Lung (tissue), 12 donors: ENCODE data around the gene CCDC40. TPM values are rescaled to one million over a fixed set of nuclear protein-coding genes. Genes with fewer than 3 reads are reported as not detected.

Experiments used
- ATAC-seq: fragments of 200-7000 bp; cut with Tn5 transposase; one replicate; pipeline ENCODE4 v1.9.1; 2020; ENCODE audit warnings: moderate number of reproducible peaks; ENCODE audit not compliant: insufficient read depth, low FRiP score
- DNase-seq, 3 donors: peaks; one replicate each; pipeline ENCODE4 v3.0.0-alpha.2; 2013 to 2017
- H3K27ac ChIP-seq, 2 donors: one replicate each; pipeline ENCODE4 v1.5.1; 2013; ENCODE audit warnings: mild to moderate bottlenecking in 2 of 2, moderate library complexity in 2 of 2, control low read depth in 1 of 2, inconsistent platforms in 1 of 2, low read depth in 1 of 2, low read length in 1 of 2
- H3K27me3 ChIP-seq, 3 donors: one replicate each; pipeline ENCODE4 v1.5.1; 2013; ENCODE audit warnings: low read length in 2 of 3; ENCODE audit not compliant: control insufficient read depth in 3 of 3, insufficient read depth in 3 of 3
- H3K36me3 ChIP-seq, 4 donors: one replicate each; pipeline ENCODE4 v1.5.1; 2013; ENCODE audit warnings: low read length in 4 of 4, mild to moderate bottlenecking in 1 of 4, moderate library complexity in 1 of 4; ENCODE audit not compliant: control insufficient read depth in 4 of 4, insufficient read depth in 4 of 4
- H3K4me1 ChIP-seq, 5 donors: one replicate each; pipeline ENCODE4 v1.5.1; 2013; ENCODE audit warnings: low read length in 5 of 5, mild to moderate bottlenecking in 2 of 5, moderate library complexity in 1 of 5; ENCODE audit not compliant: control insufficient read depth in 5 of 5, insufficient read depth in 5 of 5
- H3K4me3 ChIP-seq: one replicate; pipeline ENCODE4 v1.5.1; 2013; ENCODE audit warnings: mild to moderate bottlenecking, control low read depth, moderate library complexity
- H3K9ac ChIP-seq, 2 donors: one replicate each; pipeline ENCODE4 v1.5.1; 2013; ENCODE audit warnings: low read length in 2 of 2, control low read depth in 1 of 2; ENCODE audit not compliant: insufficient read depth in 1 of 2
- H3K9me3 ChIP-seq, 4 donors: one replicate each; pipeline ENCODE4 v1.5.1; 2013; ENCODE audit warnings: low read length in 3 of 4, mild to moderate bottlenecking in 1 of 4, moderate library complexity in 1 of 4; ENCODE audit not compliant: control insufficient read depth in 4 of 4, insufficient read depth in 3 of 4
- CTCF ChIP-seq: IDR thresholded peaks from 2 replicates; pipeline ENCODE4 v1.5.1; 2012; ENCODE audit warnings: mild to moderate bottlenecking; ENCODE audit errors: control extremely low read depth, extremely low read depth
- WGBS, 2 donors: extraction: QIAGEN DNeasy Blood & Tissue Kit; methylation state at CpG; one replicate each; pipeline ENCODE4 v1.1.7; 2013; 5-methylcytosine and 5-hydroxymethylcytosine counted together
- polyA plus RNA-seq, 2 donors: library from polyadenylated mRNA; stranded (reverse); fragments of 200-250 nt; gene quantifications; one replicate each; pipeline ENCODE4 v1.2.1, GENCODE V29; 2013
- total RNA-seq, 2 donors: library from RNA; depleted of rRNA in 1 of 2; stranded (reverse); fragments of >200 nt in 1 of 2; gene quantifications; one replicate each; pipeline ENCODE4 v1.2.1, GENCODE V29; 2014 to 2021
- donor health status: control.
- donor health status: control.
- donor health status: Bipolar disorder and iron deficiency.
- donor health status: healthy.
- donor health status: DM: yes; HTN: yes; CAD: no.

The CCDC40 gene
- total and polyA plus RNA-seq, 4 donors = 6.0 to 34.5 (median 7.3) TPM

GRCh38 chr17:80029258-80029974, 7.0 kb upstream of the CCDC40 start:
- H3K9me3 ChIP-seq = no peaks in the 10 kb centered on the region
- H3K27me3 ChIP-seq = peaks cover 0 to 3% (median 0%) of the 10 kb centered on the region in 3 donors
- peak overlapping the region; percentile 38 to 49 for H3K27ac ChIP-seq
- DNase-seq = peak; percentile 88 to 95 (median 92)
- H3K9ac ChIP-seq = no peak overlapping the region
- 44 to 54% methylated on average over 9 of the region's 9 CpGs for WGBS, 2 donors
- TF ChIP-seq CTCF = no peak
- H3K4me3 ChIP-seq = no peak overlapping the region
- peaks cover 0 to 32% (median 24%) of the 10 kb centered on the region in 5 donors for H3K4me1 ChIP-seq
- peaks cover 0 to 4% (median 1%) of the 10 kb centered on the region in 4 donors for H3K36me3 ChIP-seq
- ATAC-seq = peak; percentile 73

- peaks cover 0 to 36% (median 21%) of the 10 kb centered on the region in 5 donors for H3K4me1 ChIP-seq
- no peaks in the 10 kb centered on the region for H3K9me3 ChIP-seq
- 82 to 90% methylated on average over 25 of the region's 25 CpGs for WGBS, 2 donors
- H3K4me3 ChIP-seq = no peak overlapping the region
- peak; percentile 54 to 82 (median 74) for DNase-seq
- no peaks in the 10 kb centered on the region for H3K27me3 ChIP-seq
- no peak for TF ChIP-seq CTCF
- peak overlapping the region in 1 of 2 donors; percentile 11 for H3K27ac ChIP-seq
- no peak for ATAC-seq
- peaks cover 0 to 2% (median 0%) of the 10 kb centered on the region in 4 donors for H3K36me3 ChIP-seq
- H3K9ac ChIP-seq = no peak overlapping the region
Observed at GRCh38 chr17:80030730-80031410, 5.6 kb upstream of the CCDC40 start.

GRCh38 chr17:80031691-80032430, 4.6 kb upstream of the CCDC40 start:
- H3K9me3 ChIP-seq = no peaks in the 10 kb centered on the region
- no peak for TF ChIP-seq CTCF
- DNase-seq = no peak
- no peak for ATAC-seq
- no peaks in the 10 kb centered on the region for H3K36me3 ChIP-seq
- H3K27ac ChIP-seq = no peak overlapping the region
- WGBS, 2 donors = 95% methylated on average over 12 of the region's 12 CpGs
- no peak overlapping the region for H3K4me3 ChIP-seq
- H3K9ac ChIP-seq = no peak overlapping the region
- no peaks in the 10 kb centered on the region for H3K27me3 ChIP-seq
- H3K4me1 ChIP-seq = peaks cover 0 to 36% (median 21%) of the 10 kb centered on the region in 5 donors
